Measurements from ENCODE around the gene TM9SF3.

Gene TM9SF3

GRCh38 chr10:96586419-96587263 is at the start of gene TM9SF3:
Gene TM9SF3, minus strand, starts transcription at chr10:96587012. Its CDS starts 177 bp downstream, at chr10:96586835.
- peak; percentile 63 to 68 for DNase-seq

GRCh38 chr10:96636551-96636950 is 49.7 kb upstream of the TM9SF3 start:
- DNase-seq, result no peak

GRCh38 chr10:96632974-96633710 is 46.3 kb upstream of the TM9SF3 start:
- no peak for DNase-seq

- DNase-seq, result no peak
Observed at GRCh38 chr10:96627292-96627691, 40.5 kb upstream of the TM9SF3 start.

- no peak for DNase-seq
Observed at GRCh38 chr10:96626795-96627194, 40.0 kb upstream of the TM9SF3 start.

GRCh38 chr10:96625173-96625572 is 38.4 kb upstream of the TM9SF3 start:
- DNase-seq, result no peak

- no peak for DNase-seq
Observed at GRCh38 chr10:96622013-96622787, 35.4 kb upstream of the TM9SF3 start.

- peak in 1 of 2 experiments; percentile 31 for DNase-seq
Observed at GRCh38 chr10:96619796-96620773, 33.3 kb upstream of the TM9SF3 start.

GRCh38 chr10:96619120-96619519 is 32.3 kb upstream of the TM9SF3 start:
- DNase-seq, result no peak

- DNase-seq, result peak in 1 of 2 experiments; percentile 4
Observed at GRCh38 chr10:96618653-96619052, 31.8 kb upstream of the TM9SF3 start.

GRCh38 chr10:96616961-96617360 is 30.1 kb upstream of the TM9SF3 start:
- DNase-seq, result no peak

GRCh38 chr10:96614515-96614914 is 27.7 kb upstream of the TM9SF3 start:
- DNase-seq, result no peak

- no peak for DNase-seq
Observed at GRCh38 chr10:96613576-96613975, 26.8 kb upstream of the TM9SF3 start.

GRCh38 chr10:96612055-96612830 is 25.4 kb upstream of the TM9SF3 start:
- no peak for DNase-seq

- no peak for DNase-seq
Observed at GRCh38 chr10:96610817-96611216, 24.0 kb upstream of the TM9SF3 start.

- DNase-seq, result no peak
Observed at GRCh38 chr10:96609510-96609909, 22.7 kb upstream of the TM9SF3 start.

GRCh38 chr10:96608805-96609204 is 22.0 kb upstream of the TM9SF3 start:
- no peak for DNase-seq

- DNase-seq, result no peak
Observed at GRCh38 chr10:96608262-96608661, 21.4 kb upstream of the TM9SF3 start.

GRCh38 chr10:96606946-96607345 is 20.1 kb upstream of the TM9SF3 start:
- DNase-seq, result no peak

- no peak for DNase-seq
Observed at GRCh38 chr10:96606216-96606615, 19.4 kb upstream of the TM9SF3 start.

- DNase-seq, result no peak
Observed at GRCh38 chr10:96600337-96600736, 13.5 kb upstream of the TM9SF3 start.

Measured in NCI-H187 (cell line).